ENCODE data around the gene RAPGEF2. TPM values are rescaled to one million over a fixed set of nuclear protein-coding genes. Genes with fewer than 3 reads are reported as not detected.

RAPGEF2 gene
- total and polyA plus RNA-seq, 10 of the 15 experiments (the other 5 are each of a cell fraction or from before 2014, with no cell fraction given) = 0.31 to 24.0 (median 2.9) TPM

DNA sequence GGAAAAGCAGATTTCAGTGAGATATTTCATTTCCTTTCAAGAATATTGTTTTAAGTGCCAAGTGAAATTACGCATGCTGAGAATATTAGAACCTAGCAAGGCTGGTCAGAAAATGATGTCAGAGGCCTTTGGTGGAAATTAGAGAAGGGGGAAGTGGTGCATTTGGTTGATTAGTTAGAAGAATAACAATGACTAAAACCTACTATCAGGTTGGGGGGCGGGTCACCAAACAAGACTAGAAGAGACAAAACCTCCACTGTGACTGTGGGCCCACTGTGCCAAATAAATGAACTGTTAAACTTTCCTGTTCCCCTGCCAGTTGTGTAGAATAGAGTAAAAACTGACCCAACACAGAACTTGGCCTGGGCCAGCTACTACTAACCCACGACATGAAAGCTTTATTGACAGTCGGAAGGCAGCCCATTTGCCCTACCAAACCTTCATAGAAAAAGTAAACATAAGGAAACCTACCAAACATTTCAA lies 2.9 kb downstream of the RAPGEF2 start (continued):
- TF ChIP-seq, protein P1, sequence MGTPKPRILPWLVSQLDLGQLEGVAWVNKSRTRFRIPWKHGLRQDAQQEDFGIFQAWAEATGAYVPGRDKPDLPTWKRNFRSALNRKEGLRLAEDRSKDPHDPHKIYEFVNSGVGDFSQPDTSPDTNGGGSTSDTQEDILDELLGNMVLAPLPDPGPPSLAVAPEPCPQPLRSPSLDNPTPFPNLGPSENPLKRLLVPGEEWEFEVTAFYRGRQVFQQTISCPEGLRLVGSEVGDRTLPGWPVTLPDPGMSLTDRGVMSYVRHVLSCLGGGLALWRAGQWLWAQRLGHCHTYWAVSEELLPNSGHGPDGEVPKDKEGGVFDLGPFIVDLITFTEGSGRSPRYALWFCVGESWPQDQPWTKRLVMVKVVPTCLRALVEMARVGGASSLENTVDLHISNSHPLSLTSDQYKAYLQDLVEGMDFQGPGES (IDR thresholded peaks at IDR 0.05) = no peak
- TF ChIP-seq POLR2AphosphoS2 (IDR thresholded peaks at IDR 0.05; ENCODE audit: low read depth, low read length) (no peak), NR2C2 (IDR thresholded peaks at IDR 0.05; ENCODE audit: borderline replicate concordance, control insufficient read depth, insufficient read length, low read depth) (no peak), POU2F2 (IDR thresholded peaks at IDR 0.05; ENCODE audit: borderline replicate concordance, low read depth, low read length) (no peak), SPI1 (IDR thresholded peaks at IDR 0.05; ENCODE audit: borderline replicate concordance, insufficient read depth, low read depth, low read length) (peak; percentile 90)

DNA sequence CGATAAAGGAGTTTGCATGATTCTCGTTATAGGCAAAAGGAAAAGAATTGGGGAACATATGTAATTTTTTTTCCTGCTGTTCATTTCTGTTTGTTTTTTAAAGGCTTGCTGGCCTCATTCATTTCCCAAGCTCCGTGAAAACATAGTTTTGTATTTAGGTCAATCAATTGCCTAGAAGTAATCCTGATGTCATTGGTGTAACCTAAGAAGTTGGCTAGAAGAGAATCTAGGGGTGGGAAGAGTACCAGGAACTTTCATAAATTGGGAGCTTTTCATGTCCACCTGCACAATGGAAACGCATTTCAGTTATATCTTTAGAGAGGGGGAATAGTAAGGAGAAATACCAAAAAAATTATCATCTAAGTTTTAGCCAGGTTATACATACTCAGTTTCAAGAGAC lies 3.8 kb downstream of the RAPGEF2 start:
- ChIA-PET CTCF (interaction anchor here (0.7 to 1.4 kb wide), 10 partner anchors 9 to 376 kb away, joined by 3 to 5 read pairs (median 3); no protein-coding TSS in a partner anchor), POLR2A (interaction anchor here (0.8 kb wide), 1 partner anchor 55 kb away, joined by 3 read pairs; no protein-coding TSS in a partner anchor), RAD21 (ENCODE audit: unreplicated experiment) (interaction anchor here (0.7 to 2.5 kb wide), 8 partner anchors 10 to 249 kb away, joined by 3 to 13 read pairs (median 3); no protein-coding TSS in a partner anchor), SMC1A (ENCODE audit: uncharacterized antibody, unreplicated experiment) (interaction anchor here (0.6 to 2.8 kb wide), 16 partner anchors 10 to 253 kb away, joined by 3 to 22 read pairs (median 5); no protein-coding TSS in a partner anchor)
- DNase-seq (ENCODE audit: low read depth, low spot score) (no peak), FAIRE-seq (no peak), ATAC-seq (no peak)
- H2AFZ ChIP-seq (ENCODE audit: control insufficient read depth, low read depth, low read length) = no peak overlapping the region
- H4K20me1 ChIP-seq (ENCODE audit: control insufficient read depth, insufficient read depth) = no peaks in the 10 kb centered on the region; the same call in 1 of the 2 replicates
- peak overlapping the region; percentile 0; the same call in 1 of the 2 replicates for H3K27ac ChIP-seq (ENCODE audit: control insufficient read depth, insufficient read depth)
- in situ Hi-C loops (cut with MboI) (no loop called here), intact Hi-C loops (cut with micrococcal nuclease; ENCODE audit: unreplicated experiment) (loop anchor here (5.0 kb wide), 1 partner anchor 89 kb away; no protein-coding TSS in a partner anchor)
- no peaks in the 10 kb centered on the region for H3K36me3 ChIP-seq (ENCODE audit: control insufficient read depth in 2 of 2, insufficient read depth in 2 of 2, low read length in 1 of 2)
- BruUV-seq (replicated peaks) = no TSS peak
- peak overlapping the region; percentile 71 for H3K4me3 ChIP-seq
- peaks cover 7% of the 10 kb centered on the region for H3K4me1 ChIP-seq (ENCODE audit: control insufficient read depth, insufficient read depth, low read length)
- peak overlapping the region; percentile 73 for H3K4me2 ChIP-seq (ENCODE audit: control insufficient read depth, insufficient read depth)
- peaks cover 2% of the 10 kb centered on the region; the same call in 2 of the 3 replicates for H3K9me3 ChIP-seq (replicated peaks; ENCODE audit: control insufficient read depth, insufficient read depth, low read length)
- WGBS (ENCODE audit: insufficient coverage, insufficient replicate concordance, low lambda C conversion rate, missing lambda C conversion rate) = 95% methylated on average over 4 of the region's 4 CpGs
- H3K27me3 ChIP-seq (replicated peaks in 1 of 2; ENCODE audit: control insufficient read depth in 2 of 2, insufficient read depth in 2 of 2, low read length in 1 of 2) = no peaks in the 10 kb centered on the region
- peak overlapping the region; percentile 3; the same call in 1 of the 2 replicates for H3K9ac ChIP-seq (ENCODE audit: control insufficient read depth, insufficient read depth, low read length)
- H3K79me2 ChIP-seq (ENCODE audit: control insufficient read depth, insufficient read depth, low read length) = peaks cover 83% of the 10 kb centered on the region
- TF ChIP-seq WRNIP1 (IDR thresholded peaks at IDR 0.05; ENCODE audit: borderline replicate concordance, low read depth, low read length) (no peak), SIX5 (IDR thresholded peaks at IDR 0.05; ENCODE audit: low read depth, low read length, severe bottlenecking) (no peak), TCF3 (IDR thresholded peaks at IDR 0.05; ENCODE audit: borderline replicate concordance, insufficient read depth, low read depth, low read length) (no peak), ZBED1 (IDR thresholded peaks at IDR 0.05; ENCODE audit: borderline replicate concordance) (no peak), GATAD2B (conservative IDR thresholded peaks at IDR 0.05; ENCODE audit: low read depth) (no peak), RFX5 (IDR thresholded peaks at IDR 0.05; ENCODE audit: low read depth, low read length) (no peak), CHD1 (IDR thresholded peaks at IDR 0.05; ENCODE audit: low read depth, low read length) (no peak), RB1 (IDR thresholded peaks at IDR 0.05; ENCODE audit: borderline replicate concordance) (no peak), BCL11A (IDR thresholded peaks at IDR 0.05; ENCODE audit: low read depth, low read length) (no peak), ZNF24 (IDR thresholded peaks at IDR 0.05) (no peak), FOXM1 (IDR thresholded peaks at IDR 0.05; ENCODE audit: low read depth, low read length) (no peak), TAF1 (IDR thresholded peaks at IDR 0.05; ENCODE audit: borderline replicate concordance, low read depth, low read length) (no peak), SMAD5 (IDR thresholded peaks at IDR 0.05; ENCODE audit: low read depth) (no peak), GABPA (IDR thresholded peaks at IDR 0.05; ENCODE audit: low read depth) (no peak), SPI1 (IDR thresholded peaks at IDR 0.05; ENCODE audit: borderline replicate concordance, insufficient read depth, low read depth, low read length) (no peak)
- TF ChIP-seq, protein P2, sequence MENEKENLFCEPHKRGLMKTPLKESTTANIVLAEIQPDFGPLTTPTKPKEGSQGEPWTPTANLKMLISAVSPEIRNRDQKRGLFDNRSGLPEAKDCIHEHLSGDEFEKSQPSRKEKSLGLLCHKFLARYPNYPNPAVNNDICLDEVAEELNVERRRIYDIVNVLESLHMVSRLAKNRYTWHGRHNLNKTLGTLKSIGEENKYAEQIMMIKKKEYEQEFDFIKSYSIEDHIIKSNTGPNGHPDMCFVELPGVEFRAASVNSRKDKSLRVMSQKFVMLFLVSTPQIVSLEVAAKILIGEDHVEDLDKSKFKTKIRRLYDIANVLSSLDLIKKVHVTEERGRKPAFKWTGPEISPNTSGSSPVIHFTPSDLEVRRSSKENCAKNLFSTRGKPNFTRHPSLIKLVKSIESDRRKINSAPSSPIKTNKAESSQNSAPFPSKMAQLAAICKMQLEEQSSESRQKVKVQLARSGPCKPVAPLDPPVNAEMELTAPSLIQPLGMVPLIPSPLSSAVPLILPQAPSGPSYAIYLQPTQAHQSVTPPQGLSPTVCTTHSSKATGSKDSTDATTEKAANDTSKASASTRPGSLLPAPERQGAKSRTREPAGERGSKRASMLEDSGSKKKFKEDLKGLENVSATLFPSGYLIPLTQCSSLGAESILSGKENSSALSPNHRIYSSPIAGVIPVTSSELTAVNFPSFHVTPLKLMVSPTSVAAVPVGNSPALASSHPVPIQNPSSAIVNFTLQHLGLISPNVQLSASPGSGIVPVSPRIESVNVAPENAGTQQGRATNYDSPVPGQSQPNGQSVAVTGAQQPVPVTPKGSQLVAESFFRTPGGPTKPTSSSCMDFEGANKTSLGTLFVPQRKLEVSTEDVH (IDR thresholded peaks at IDR 0.05; ENCODE audit: low read depth, partially characterized antibody) = no peak
